ENCODE results near the gene FTO.

FTO gene

DNA sequence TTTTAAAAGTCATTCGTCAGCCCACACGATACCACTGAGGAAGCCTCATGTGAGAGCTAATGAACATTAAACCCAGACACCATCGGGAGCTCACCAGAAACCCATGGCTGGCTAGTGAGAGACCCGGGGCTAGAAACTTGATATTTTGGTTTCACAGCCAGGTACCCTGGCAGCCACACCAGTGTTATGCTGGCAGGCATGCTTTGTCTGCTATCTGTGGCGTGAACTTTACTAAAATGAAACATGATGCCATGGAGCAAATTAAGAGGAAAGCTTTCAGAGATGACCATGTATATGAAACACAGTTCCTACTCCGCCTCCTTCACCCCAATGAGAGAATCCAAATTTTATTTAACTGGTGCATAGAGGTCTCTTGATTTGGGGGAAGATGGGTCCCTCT, 291.4 kb downstream of the FTO start:
- H3K4me3 ChIP-seq (ENCODE audit: low read length): no peak overlapping the region
- no peak for TF ChIP-seq ZNF274 (IDR thresholded peaks at IDR 0.05; ENCODE audit: low read depth, low read length)

DNA sequence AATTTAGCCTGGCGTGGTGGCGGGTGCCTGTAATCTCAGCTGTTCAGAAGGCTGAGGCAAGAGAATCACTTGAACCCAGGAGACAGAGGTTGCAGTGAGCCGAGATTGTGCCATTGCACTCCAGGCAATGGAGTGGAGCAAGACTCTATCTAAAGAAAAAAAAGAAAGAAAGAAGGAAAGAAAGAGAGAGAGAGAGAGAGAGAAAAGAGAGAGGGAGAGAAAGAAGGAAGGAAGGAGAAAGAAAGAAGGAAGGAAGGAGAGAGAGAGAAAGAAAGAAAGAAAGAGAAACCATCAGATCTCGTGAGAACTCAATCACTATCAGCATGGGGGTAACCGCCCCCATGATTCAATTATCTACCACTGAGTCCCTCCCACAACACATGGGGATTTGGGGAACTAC, 293.0 kb downstream of the FTO start:
- no peak overlapping the region for H3K4me3 ChIP-seq (ENCODE audit: low read length)
- no peak for TF ChIP-seq ZNF274 (IDR thresholded peaks at IDR 0.05; ENCODE audit: low read depth, low read length)

DNA sequence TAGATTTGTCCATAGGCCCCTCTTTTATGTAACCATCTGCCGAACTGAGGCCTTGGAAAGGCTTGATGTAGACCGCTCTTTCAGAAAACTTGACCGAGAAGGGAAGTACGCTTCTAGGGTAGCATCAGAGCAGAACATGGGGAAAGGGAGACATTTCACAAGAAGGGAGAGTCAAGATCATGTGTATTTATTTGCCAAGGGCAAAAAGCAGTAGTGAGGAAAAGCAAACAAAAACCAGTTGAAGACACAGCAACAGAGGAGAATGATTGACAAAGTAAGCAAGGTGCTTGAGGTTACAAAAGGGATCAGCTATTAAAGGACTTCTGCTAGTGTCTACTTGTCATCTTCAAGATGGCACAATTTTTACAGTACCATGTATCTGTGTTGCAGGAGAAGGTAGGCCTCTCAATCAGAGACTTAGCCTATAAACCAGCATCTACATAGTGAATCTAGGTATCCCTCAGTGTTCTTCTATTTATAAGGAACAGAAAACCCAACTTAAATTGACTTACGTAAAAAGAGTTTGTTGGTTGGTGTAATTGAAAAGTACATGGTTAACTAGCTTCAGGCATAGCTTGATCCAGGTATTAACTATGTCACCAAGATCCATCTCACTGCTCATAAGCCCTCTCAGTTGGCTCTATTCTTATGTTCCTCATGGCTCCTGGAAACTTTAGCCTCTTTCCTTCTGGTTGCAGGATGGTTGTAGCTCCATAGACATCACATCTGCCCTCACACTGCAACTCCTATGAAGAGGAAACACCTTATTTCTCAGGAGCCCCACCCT, 294.3 kb downstream of the FTO start:
- no peak overlapping the region for H3K4me3 ChIP-seq (ENCODE audit: low read length)
- TF ChIP-seq ZNF274 (IDR thresholded peaks at IDR 0.05; ENCODE audit: low read depth, low read length): no peak

DNA sequence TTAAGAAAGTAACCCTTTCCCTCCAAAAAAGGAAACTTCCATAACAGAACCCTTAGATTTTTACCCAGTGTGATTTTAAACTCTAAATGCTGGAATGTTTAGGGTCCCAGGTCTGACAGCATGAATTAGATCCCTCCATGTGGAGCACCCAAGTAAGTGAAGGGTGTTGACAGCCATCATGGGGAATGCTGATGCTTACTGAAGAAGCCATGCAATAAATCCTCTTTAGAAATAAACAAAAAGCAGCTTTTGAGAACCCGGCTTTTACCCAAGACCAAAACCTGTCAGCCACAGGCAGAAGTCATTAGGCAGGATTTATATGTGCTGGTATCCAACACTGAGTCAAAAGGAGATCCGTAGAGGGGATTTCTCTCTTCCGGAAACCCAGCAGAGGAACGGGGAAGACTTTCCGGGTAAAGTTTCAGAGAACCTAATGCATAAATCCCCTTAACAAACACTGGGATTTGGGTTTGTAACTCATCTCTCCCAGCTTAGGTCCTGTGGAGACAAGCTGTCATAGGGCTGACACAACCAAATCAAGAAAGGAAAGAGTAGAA, 295.1 kb downstream of the FTO start:
- no peak overlapping the region for H3K4me3 ChIP-seq (ENCODE audit: low read length)
- no peak for TF ChIP-seq ZNF274 (IDR thresholded peaks at IDR 0.05; ENCODE audit: low read depth, low read length)

DNA sequence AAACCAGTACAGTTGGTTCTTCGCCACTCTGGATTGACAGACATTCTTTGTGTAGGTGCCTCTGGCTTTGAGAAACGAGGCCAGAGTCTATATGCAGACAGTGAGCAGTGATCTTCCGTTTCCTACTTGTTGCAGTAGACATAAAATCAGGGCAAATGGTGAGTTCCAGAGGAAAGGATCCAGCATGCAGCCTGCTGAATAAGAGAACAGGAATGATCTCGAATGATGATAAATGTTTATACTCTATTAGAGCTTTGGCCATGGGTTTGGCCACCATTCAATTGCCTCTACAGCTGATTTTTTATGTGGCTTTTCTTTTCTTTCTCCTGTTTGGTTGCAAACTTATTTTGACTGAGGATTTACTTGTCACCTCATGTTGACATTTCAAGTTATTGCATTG, 295.9 kb downstream of the FTO start:
- no peak for TF ChIP-seq ZNF274 (IDR thresholded peaks at IDR 0.05; ENCODE audit: low read depth, low read length)
- no peak overlapping the region for H3K4me3 ChIP-seq (ENCODE audit: low read length)

DNA sequence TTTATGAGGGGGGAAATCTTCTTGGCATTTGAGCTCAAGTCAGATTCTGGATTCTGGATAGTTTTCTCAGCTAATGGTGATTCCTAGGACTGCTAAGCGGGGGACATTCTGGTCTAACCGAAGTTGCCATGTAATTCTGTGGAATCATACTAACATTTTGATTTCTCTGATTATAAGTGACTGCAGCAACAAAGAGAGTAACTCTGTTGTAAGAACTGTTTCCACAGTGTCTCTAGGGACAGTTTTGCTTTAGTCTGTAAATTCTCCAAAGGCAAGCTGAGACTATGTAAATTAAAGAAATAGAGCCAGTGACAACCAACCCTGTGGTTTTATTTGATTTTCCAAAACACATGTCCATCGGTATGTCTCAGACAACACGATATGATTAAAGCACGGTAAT, 296.4 kb downstream of the FTO start:
- no peak overlapping the region for H3K4me3 ChIP-seq (ENCODE audit: low read length)
- TF ChIP-seq ZNF274 (IDR thresholded peaks at IDR 0.05; ENCODE audit: low read depth, low read length): no peak

DNA sequence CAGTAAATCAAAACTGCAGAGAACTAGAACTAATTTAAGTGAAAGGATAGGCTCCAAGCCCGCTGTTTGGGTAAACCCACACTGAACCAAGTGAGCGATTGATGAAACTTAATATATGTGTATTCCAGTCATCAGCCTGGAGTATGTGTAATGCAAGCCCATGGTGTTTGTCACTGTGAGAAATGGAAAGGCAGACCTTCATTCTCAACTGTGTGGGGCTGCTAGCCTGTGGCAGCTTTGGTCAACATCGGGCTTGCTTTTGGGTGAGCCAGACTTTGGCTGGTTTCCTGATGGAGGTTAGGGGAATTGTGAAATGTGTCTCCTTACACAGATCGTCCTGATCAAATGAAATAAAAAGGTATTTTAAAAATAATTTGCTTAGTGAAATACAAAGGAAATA, 302.7 kb downstream of the FTO start:
- H3K4me3 ChIP-seq (ENCODE audit: low read length): no peak overlapping the region
- no peak for TF ChIP-seq ZNF274 (IDR thresholded peaks at IDR 0.05; ENCODE audit: low read depth, low read length)

DNA sequence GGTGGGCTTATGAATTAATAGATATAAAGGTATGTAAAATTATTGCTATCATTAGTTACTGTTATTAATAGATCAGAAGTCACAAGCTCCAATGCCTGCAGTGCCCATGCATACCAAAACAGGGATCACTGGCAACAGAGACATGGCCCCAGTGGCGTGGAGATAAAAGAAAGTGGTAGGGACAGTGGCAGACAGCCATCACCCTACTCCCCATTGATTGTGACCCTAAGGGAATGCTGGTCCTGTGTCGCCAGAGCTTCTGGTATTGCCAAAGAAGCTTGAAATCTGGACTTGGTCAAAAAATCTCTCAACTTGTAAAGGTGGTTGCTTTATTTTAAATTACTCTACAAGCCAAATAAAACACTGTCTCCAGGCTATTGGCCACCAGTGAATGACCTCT, 303.5 kb downstream of the FTO start:
- no peak overlapping the region for H3K4me3 ChIP-seq (ENCODE audit: low read length)

DNA sequence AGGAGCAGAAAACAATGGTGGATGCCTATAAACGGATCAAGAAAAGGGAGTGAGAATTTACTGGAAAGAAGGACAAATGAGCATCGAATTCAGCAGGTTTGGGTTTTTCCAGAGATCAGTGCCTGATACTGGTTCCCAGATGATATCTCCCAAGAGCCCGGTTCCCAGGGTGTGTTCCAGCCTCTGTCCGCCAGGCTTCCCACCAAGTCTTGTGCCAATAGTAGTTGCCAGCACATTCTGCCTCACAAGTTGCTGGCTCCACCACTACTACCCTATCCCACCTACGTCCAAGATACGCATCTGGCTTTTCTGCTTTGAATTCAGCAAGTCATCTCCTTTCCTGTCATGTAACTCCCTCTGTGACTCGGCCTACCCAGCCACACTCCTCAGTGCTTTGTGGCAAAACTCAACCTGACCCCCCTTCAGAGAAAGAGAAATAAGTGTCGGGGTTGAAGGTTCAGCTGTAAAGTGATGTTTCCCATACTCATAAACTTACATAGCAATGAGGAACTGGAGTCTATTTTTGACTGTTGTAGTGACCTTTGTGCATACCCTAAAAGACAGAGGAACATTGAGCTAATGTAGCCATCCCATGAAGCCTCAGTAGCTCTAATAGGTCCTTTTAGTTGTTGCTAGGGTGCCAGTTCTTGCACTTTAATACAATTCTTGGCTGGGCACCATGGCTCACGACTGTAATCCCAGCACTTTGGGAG, 305.7 kb downstream of the FTO start:
- no peak for TF ChIP-seq ZNF274 (IDR thresholded peaks at IDR 0.05; ENCODE audit: low read depth, low read length)

More for the DNA sequence above, 303.5 kb downstream of the FTO start:
- TF ChIP-seq ZNF274 (IDR thresholded peaks at IDR 0.05; ENCODE audit: low read depth, low read length): no peak

DNA sequence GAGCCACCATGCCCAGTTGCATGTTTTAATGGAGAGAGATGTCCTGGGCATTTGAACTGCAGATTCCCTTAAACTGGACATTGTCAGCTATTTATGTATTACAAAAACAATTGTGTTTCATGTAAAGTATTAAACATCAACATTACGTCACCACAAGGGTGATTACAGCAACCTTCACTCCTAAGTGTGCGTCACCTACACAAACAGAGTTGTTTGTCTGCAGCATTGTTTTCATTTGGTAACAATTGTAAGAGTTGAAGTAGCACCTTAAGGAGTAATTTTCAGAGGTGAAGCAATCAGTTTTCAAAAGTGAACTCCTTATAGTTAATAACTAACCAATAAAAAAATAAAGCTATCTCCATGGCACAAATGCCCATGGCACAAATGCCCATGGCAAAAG, 311.2 kb downstream of the FTO start:
- H3K4me3 ChIP-seq (ENCODE audit: low read length): no peak overlapping the region
- TF ChIP-seq ZNF274 (IDR thresholded peaks at IDR 0.05; ENCODE audit: low read depth, low read length): no peak

More for the DNA sequence above, 305.7 kb downstream of the FTO start:
- no peak overlapping the region for H3K4me3 ChIP-seq (ENCODE audit: low read length)

DNA sequence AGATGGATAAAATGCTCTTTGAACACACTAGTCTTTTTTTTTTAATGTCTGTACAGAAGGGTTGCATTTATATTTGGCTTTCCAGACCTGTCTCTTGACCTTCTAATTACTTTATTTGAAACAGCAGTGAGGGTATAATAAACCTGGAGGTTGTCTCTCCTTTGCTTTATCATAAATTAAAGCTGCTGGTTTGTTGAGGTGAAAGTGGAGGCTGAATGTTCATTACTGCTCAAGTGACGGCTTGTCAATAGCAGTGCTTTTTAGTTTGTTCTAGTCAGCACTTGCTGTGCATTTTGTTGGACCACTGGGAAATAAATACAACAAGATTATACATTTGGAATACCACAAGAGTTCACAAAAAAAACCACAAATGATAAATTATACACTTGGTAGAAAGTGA, 318.4 kb downstream of the FTO start:
- no peak for TF ChIP-seq ZNF274 (IDR thresholded peaks at IDR 0.05; ENCODE audit: low read depth, low read length)
- no peak overlapping the region for H3K4me3 ChIP-seq (ENCODE audit: low read length)

DNA sequence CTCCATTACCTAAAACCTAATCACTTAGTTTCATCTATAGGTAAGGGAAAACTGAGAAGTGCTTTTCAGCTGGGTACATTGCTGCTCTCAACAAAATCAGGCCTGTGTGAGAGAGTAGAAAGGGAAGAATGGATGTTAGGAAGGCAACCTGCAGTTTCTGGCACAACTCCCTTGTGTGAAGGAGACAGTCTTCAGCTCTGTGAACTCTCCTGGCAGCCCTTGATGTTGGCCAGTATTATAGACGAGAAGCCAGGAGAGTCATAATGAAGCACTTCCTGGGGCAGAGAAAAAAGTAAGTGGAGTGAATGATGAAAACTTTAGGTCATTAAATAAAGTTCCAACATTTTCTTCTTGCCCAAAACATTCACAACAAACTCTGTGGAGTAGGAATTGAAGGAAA, 322.5 kb downstream of the FTO start:
- no peak overlapping the region for H3K4me3 ChIP-seq (ENCODE audit: low read length)
- no peak for TF ChIP-seq ZNF274 (IDR thresholded peaks at IDR 0.05; ENCODE audit: low read depth, low read length)

DNA sequence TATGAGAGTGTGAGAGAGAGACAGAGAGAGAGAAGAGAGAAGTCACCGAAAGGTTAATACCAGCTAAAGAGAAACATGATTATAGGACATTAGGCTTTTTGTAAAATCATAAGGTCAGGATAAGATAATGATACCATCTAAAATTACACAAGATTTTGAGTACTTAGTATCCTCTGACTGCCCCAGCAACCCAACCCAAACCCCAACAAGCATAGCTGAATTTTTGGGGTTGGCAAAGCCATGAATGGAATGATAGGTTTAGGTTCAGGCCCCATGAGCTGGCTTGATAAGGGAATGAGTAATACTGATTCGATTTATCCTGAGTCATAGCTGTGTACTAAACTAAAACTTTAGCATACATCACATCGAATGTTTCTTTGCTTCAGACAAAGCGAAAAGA, 323.1 kb downstream of the FTO start:
- no peak for TF ChIP-seq ZNF274 (IDR thresholded peaks at IDR 0.05; ENCODE audit: low read depth, low read length)
- H3K4me3 ChIP-seq (ENCODE audit: low read length): no peak overlapping the region

DNA sequence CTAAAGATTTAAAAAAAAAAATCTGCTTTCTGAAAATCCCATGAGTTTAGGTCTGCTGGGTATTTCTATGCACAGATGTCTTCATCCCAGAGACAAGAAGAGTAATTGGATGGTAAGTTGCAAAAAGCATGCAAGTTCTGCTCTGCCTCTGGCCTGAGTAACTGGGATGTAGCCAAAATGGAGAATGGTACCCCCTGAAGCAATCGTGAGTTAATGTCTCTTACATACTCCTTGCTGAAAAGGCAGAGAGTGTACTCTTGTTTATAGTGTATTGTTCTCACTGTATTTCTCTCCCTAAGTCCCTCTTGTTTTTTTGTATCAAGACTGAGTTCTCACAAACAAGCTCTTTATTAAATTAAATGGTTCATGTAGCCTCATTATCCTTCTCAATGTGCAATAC, 323.6 kb downstream of the FTO start:
- H3K4me3 ChIP-seq (ENCODE audit: low read length): no peak overlapping the region
- no peak for TF ChIP-seq ZNF274 (IDR thresholded peaks at IDR 0.05; ENCODE audit: low read depth, low read length)

DNA sequence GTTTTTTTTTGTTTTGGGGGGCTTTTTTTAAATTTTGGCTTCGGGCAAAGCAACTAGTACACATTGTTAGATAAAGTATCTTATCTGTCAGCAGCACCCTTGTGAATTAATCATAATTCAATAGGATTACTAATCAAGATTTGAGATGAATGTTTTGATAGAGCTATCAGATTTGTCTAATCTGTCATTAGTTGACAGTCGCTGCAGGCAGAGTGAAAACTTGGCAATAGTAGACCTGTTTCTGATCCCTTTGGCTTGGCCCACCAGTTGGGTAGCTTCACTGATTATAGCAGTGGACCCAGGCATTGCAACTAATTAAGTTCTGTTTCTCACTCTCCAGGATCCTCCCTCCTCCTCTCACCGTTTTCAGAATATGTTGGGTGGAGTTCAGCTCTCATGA, 324.0 kb downstream of the FTO start:
- H3K4me3 ChIP-seq (ENCODE audit: low read length): no peak overlapping the region
- no peak for TF ChIP-seq ZNF274 (IDR thresholded peaks at IDR 0.05; ENCODE audit: low read depth, low read length)

Measured in GM08714 (cell line).